Ectodermal cell (in vitro differentiated cells): ENCODE data around the gene MDH2.
"Not testable (repeated sequence)": the region's sequence is repeated elsewhere in the genome, so short reads cannot be mapped to it uniquely, and the experiment has no call there.

Experiments
- H3K27ac ChIP-seq: 2 replicates; pipeline ENCODE4 v1.7.0; 2013; ENCODE audit warnings: mild to moderate bottlenecking, low read depth, low read length; ENCODE audit not compliant: insufficient read depth, poor library complexity, severe bottlenecking
- H3K27me3 ChIP-seq: 2 replicates; pipeline ENCODE4 v1.7.0; 2013; ENCODE audit warnings: mild to moderate bottlenecking, low read length; ENCODE audit not compliant: insufficient read depth, control insufficient read depth, poor library complexity, severe bottlenecking
- H3K36me3 ChIP-seq: one replicate; pipeline ENCODE4 v1.7.0; 2013; ENCODE audit warnings: low read length; ENCODE audit not compliant: control insufficient read depth, insufficient read depth
- H3K4me1 ChIP-seq: one replicate; pipeline ENCODE4 v1.7.0; 2013; ENCODE audit warnings: low read length; ENCODE audit not compliant: control insufficient read depth, insufficient read depth
- H3K4me3 ChIP-seq: 2 replicates; pipeline ENCODE4 v1.7.0; 2013; ENCODE audit warnings: low read depth, low read length, control low read depth; ENCODE audit not compliant: insufficient read depth
- H3K9me3 ChIP-seq: 2 replicates; pipeline ENCODE4 v1.7.0; 2013; ENCODE audit warnings: mild to moderate bottlenecking, low read length, moderate library complexity; ENCODE audit not compliant: control insufficient read depth
- WGBS, 2 experiments: methylation state at CpG; one replicate each; pipeline ENCODE4 v1.1.7; 2013; ENCODE audit warnings: missing lambda C conversion rate in 2 of 2; 5-methylcytosine and 5-hydroxymethylcytosine counted together

Gene MDH2

GRCh38 chr7:76086070-76086469 lies 38.2 kb downstream of the MDH2 start:
- no peaks in the 10 kb centered on the region for H3K27me3 ChIP-seq
- 94 to 96% methylated on average over 4 of the region's 4 CpGs for WGBS, 2 experiments

GRCh38 chr7:76087362-76087791 lies 39.5 kb downstream of the MDH2 start:
- not testable (repeated sequence) for H3K36me3 ChIP-seq, H3K9me3 ChIP-seq, H3K4me1 ChIP-seq, H3K27me3 ChIP-seq, H3K4me3 ChIP-seq, H3K27ac ChIP-seq
- WGBS, 2 experiments = 94% methylated on average over 4 to 5 of the region's 5 CpGs

More at GRCh38 chr7:76086070-76086469, 38.2 kb downstream of the MDH2 start:
- Histone ChIP-seq H3K36me3 (no peaks in the 10 kb centered on the region), H3K4me1 (no peaks in the 10 kb centered on the region), H3K27ac (no peak overlapping the region), H3K4me3 (no peak overlapping the region), H3K9me3 (no peaks in the 10 kb centered on the region)

GRCh38 chr7:76089865-76090475 lies 42.1 kb downstream of the MDH2 start:
- no peak overlapping the region for H3K4me3 ChIP-seq
- H3K27me3 ChIP-seq = no peaks in the 10 kb centered on the region
- no peak overlapping the region for H3K27ac ChIP-seq
- 91 to 93% methylated on average over 8 to 10 of the region's 10 CpGs for WGBS, 2 experiments
- H3K36me3 ChIP-seq = no peaks in the 10 kb centered on the region
- H3K9me3 ChIP-seq = no peaks in the 10 kb centered on the region
- no peaks in the 10 kb centered on the region for H3K4me1 ChIP-seq

- WGBS, 2 experiments = 84 to 94% methylated on average over 5 of the region's 5 CpGs
- no peaks in the 10 kb centered on the region for H3K36me3 ChIP-seq
- no peaks in the 10 kb centered on the region for H3K9me3 ChIP-seq
- H3K27ac ChIP-seq = no peak overlapping the region
- H3K4me3 ChIP-seq = no peak overlapping the region
- H3K27me3 ChIP-seq = no peaks in the 10 kb centered on the region
- H3K4me1 ChIP-seq = no peaks in the 10 kb centered on the region
Measured at GRCh38 chr7:76091506-76091905, 43.6 kb downstream of the MDH2 start.

- not testable (repeated sequence) for H3K27ac ChIP-seq, H3K4me3 ChIP-seq, H3K27me3 ChIP-seq, H3K9me3 ChIP-seq, H3K36me3 ChIP-seq, H3K4me1 ChIP-seq
- 87 to 93% methylated on average over 5 of the region's 5 CpGs for WGBS, 2 experiments
Measured at GRCh38 chr7:76093531-76093930, 45.6 kb downstream of the MDH2 start.

- not testable (repeated sequence) for H3K36me3 ChIP-seq, H3K27me3 ChIP-seq
- WGBS, 2 experiments = 91 to 97% methylated on average over 5 of the region's 5 CpGs
Measured at GRCh38 chr7:76094326-76094725, 46.4 kb downstream of the MDH2 start.

GRCh38 chr7:76095908-76096307 lies 48.0 kb downstream of the MDH2 start:
- WGBS, 2 experiments = 93 to 98% methylated on average over 3 of the region's 3 CpGs
- H3K4me3 ChIP-seq = no peak overlapping the region

More at GRCh38 chr7:76094326-76094725, 46.4 kb downstream of the MDH2 start:
- not testable (repeated sequence) for H3K9me3 ChIP-seq, H3K4me3 ChIP-seq, H3K27ac ChIP-seq, H3K4me1 ChIP-seq

GRCh38 chr7:76101693-76102437 lies 54.0 kb downstream of the MDH2 start:
- WGBS, 2 experiments = 90% methylated on average over 12 of the region's 12 CpGs
- H3K9me3 ChIP-seq, H3K27me3 ChIP-seq, H3K27ac ChIP-seq, H3K4me3 ChIP-seq, H3K36me3 ChIP-seq, H3K4me1 ChIP-seq: not testable (repeated sequence)

More at GRCh38 chr7:76095908-76096307, 48.0 kb downstream of the MDH2 start:
- no peak overlapping the region for H3K27ac ChIP-seq
- no peaks in the 10 kb centered on the region for H3K9me3 ChIP-seq
- H3K27me3 ChIP-seq = no peaks in the 10 kb centered on the region
- H3K36me3 ChIP-seq = no peaks in the 10 kb centered on the region
- H3K4me1 ChIP-seq = no peaks in the 10 kb centered on the region

- H3K4me3 ChIP-seq, H3K27ac ChIP-seq, H3K4me1 ChIP-seq, H3K36me3 ChIP-seq, H3K27me3 ChIP-seq, H3K9me3 ChIP-seq: not testable (repeated sequence)
- WGBS, 2 experiments = 87 to 95% methylated on average over 2 of the region's 2 CpGs
Measured at GRCh38 chr7:76103788-76104187, 55.9 kb downstream of the MDH2 start.

GRCh38 chr7:76106130-76106529 lies 58.2 kb downstream of the MDH2 start:
- not testable (repeated sequence) for H3K9me3 ChIP-seq, H3K27me3 ChIP-seq, H3K4me1 ChIP-seq, H3K4me3 ChIP-seq, H3K27ac ChIP-seq, H3K36me3 ChIP-seq
- WGBS, 2 experiments = 93% methylated on average over 6 of the region's 6 CpGs
